ENCODE measurements around the gene GNAZ.
A peak's percentile ranks its signal among the peaks of the same experiment; 100 is the strongest.
"Not testable (repeated sequence)": the region's sequence is repeated elsewhere in the genome, so short reads cannot be mapped to it uniquely, and the experiment has no call there.

GNAZ gene

GRCh38 chr22:23070418-23071229 lies at the start of gene GNAZ:
GNAZ (plus strand) TSS chr22:23070519; CDS start chr22:23095696, 25,177 bp downstream.
- no peak for FAIRE-seq
- DNase-seq (ENCODE audit: extremely low spot score, insufficient read length, low read depth), result no peak

- DNase-seq (ENCODE audit: extremely low spot score, insufficient read length, low read depth) (no peak), FAIRE-seq (peak; percentile 50)
Measured at GRCh38 chr22:23020659-23021293, 49.5 kb upstream of the GNAZ start.

DNA sequence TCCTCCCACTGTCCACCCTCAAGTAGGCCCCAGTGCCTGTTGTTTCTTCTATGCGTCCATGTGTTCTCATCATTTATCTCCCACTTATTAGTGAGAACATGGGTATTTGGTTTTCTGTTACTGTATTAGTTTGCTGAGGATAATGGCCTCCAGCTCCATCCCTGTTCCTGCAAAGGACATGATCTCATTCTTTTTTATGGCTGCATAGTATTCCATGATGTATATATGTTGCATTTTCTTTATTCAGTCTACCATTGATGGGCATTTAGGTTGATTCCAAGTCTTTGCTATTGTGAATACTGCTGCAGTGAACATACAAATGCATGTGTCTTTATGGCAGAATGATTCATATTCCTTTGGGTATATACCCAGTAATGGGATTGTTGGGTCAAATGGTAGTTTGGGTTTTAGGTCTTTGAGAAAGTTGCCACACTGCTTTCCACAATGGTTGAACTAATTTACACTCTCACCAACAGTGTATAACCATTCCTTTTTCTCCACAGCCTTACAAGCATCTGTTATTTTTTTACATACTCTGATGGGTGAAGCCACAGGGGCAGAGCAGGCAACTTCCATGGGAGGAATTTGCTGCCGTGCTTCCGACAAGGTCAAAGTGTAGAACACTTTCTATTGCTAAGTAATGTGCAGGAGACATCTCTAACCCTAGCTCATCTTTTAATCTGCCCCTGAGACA lies 48.5 kb upstream of the GNAZ start:
- not testable (repeated sequence) for FAIRE-seq; DNase-seq (ENCODE audit: extremely low spot score, insufficient read length, low read depth)

DNA sequence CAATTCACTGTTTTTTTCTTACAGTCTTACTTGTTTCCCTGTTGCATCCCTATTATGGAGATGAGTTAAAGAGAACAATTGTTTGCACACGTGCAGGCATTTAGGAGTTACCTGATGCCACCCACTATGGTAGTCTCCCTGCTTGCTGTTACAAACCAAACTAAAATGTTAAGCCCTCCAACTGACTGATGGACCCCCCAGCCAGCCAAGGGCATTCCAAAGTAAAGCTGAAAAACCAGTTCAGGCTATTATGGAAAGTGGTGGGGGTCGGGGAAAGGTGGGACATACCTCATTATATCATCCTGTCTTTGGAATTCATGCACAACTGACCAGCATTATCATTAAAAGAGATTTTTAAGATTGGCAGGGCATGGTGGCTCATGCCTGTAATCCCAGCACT lies 47.0 kb upstream of the GNAZ start:
- FAIRE-seq, result no peak
- DNase-seq (ENCODE audit: extremely low spot score, insufficient read length, low read depth), result no peak

GRCh38 chr22:23026777-23027176 lies 43.5 kb upstream of the GNAZ start:
- DNase-seq (ENCODE audit: extremely low spot score, insufficient read length, low read depth) (no peak), FAIRE-seq (no peak)

DNA sequence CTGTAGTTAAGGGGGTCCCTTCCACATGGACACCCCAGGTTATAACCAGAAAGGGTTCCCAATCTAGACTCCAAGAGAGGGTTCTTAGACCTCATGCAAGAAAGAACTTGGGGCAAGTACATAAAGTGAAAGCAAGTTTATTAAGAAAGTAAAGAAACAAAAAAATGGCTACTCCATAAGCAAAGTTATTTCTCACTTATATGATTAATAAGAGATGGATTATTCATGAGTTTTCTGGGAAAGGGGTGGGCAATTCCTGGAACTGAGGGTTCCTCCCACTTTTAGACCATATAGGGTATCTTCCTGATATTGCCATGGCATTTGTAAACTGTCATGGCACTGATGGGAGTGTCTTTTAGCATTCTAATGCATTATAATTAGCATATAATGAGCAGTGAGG lies 42.5 kb upstream of the GNAZ start:
- not testable (repeated sequence) for DNase-seq (ENCODE audit: extremely low spot score, insufficient read length, low read depth)

DNA sequence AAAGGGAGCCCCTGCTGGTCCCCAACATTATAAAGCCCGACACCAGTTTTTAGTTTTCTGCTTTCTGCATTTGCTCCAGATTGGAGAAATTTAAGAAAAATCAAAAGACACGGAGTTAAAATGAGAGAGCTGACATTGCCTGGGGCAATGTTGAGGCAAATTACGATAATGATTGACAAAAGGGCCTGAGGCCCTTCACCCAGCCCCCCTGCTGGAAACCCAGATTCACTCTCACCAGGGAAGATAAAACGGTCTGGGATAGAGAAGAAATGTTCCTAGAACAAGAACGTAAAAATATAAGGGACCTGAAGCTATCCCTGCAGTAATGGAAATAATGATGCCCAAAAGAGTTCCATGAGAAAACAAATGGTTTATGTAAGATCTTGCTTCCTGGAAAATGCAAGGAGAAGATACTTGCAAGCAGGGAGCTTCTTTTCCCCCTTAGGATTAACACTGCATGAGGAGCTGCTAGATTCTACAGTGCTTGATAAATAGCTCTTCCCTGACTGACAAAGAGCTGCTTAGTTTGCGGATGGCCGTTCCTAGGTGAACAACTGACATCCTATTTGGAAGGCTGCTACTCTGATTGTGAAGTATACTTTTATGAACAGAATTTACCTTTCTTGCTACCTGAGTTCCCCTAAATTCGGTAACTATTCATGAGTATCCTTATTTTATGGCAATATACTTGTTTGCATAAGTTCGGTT lies 40.6 kb upstream of the GNAZ start:
- no peak for DNase-seq (ENCODE audit: extremely low spot score, insufficient read length, low read depth)
- no peak for FAIRE-seq

More for the DNA sequence above, 42.5 kb upstream of the GNAZ start:
- FAIRE-seq, result not testable (repeated sequence)

DNA sequence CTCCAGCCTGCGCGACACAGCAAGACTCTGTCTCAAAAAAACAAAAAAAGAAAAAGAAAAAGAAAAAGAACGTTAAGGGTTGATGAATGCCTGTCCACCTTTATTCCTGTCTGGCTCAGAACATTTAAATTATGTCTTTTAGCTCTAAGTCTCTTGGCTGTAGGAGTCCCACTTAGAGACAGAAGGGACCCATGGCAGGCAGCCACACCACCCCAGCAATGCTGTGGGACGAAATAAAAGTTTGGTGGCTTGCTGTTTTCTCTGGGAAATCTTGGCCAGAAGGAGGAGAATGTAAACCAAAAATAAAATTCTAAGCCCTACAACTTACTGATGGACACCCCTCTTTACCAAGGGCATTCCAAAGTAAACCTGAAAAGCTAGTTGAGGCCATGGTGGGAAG lies 38.9 kb upstream of the GNAZ start:
- DNase-seq (ENCODE audit: extremely low spot score, insufficient read length, low read depth), result no peak
- no peak for FAIRE-seq

GRCh38 chr22:23031786-23032185 lies 38.5 kb upstream of the GNAZ start:
- FAIRE-seq (no peak), DNase-seq (ENCODE audit: extremely low spot score, insufficient read length, low read depth) (no peak)

DNA sequence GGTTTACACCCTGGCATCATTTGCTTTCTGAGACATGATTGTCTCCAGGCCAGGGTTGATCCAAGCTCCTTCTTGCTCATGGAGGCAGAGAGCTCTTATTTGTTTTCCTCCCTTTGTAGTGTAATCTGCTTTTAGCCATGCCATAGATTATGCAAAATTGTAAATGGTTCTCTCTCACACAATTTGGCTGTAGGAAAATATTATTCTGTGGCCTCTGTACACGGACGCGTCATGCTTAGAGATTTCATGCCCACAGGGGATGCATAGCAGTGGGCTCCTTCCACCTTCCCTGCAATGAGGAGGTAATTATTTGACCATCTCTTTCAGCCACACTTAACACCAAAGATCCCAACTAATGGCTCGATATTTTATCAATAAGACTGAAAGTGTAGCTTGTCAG lies 37.7 kb upstream of the GNAZ start:
- DNase-seq (ENCODE audit: extremely low spot score, insufficient read length, low read depth) (no peak), FAIRE-seq (no peak)

- FAIRE-seq (no peak), DNase-seq (ENCODE audit: extremely low spot score, insufficient read length, low read depth) (no peak)
Measured at GRCh38 chr22:23033116-23033905, 37.0 kb upstream of the GNAZ start.

DNA sequence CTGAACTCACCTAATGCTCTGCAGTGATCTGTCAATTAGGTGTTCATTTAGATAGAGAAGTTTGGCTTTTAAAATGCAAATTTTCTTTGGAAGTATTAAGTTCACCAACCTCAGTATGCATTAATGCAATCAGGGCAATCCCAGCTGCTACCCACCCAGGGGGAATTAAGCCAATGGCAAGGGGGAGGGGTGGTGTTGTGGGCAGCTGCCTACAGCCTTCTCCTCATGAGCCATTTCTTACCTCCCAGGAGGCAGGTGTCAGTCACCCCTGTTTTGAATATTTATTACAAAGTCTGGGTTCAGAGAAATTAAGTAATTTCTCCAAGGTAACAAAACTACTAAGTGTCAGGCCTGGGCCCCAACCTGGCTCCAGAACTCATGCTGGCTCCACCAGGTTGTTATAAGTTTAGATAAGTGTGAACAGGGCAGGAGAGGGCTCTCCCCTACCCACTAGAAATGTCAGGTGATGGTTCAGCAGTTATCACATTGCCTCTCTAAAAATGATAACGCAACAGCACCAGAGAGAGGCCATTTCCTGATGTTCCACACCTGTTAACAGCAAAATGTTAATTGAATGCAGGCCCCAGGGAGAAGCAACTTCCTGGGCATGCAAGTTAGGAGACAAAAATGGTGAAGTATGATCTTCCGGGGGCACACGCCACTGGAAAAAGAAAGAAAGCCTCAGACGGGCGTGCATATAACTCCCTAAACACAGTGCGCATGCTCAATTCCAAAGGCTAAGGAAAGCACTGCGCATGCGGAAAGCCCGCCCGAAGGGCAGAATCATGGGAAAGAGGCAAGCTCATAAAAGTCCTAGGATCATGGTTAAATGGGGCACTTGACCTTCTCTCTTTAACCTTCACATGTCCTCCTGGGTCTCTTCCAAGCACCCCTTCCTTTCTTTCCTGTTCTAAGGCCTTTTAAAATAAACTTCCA lies 35.4 kb upstream of the GNAZ start:
- DNase-seq (ENCODE audit: extremely low spot score, insufficient read length, low read depth) (no peak), FAIRE-seq (peak; percentile 56)

GRCh38 chr22:23035557-23036277 lies 34.6 kb upstream of the GNAZ start:
- FAIRE-seq (peak; percentile 52), DNase-seq (ENCODE audit: extremely low spot score, insufficient read length, low read depth) (no peak)

DNA sequence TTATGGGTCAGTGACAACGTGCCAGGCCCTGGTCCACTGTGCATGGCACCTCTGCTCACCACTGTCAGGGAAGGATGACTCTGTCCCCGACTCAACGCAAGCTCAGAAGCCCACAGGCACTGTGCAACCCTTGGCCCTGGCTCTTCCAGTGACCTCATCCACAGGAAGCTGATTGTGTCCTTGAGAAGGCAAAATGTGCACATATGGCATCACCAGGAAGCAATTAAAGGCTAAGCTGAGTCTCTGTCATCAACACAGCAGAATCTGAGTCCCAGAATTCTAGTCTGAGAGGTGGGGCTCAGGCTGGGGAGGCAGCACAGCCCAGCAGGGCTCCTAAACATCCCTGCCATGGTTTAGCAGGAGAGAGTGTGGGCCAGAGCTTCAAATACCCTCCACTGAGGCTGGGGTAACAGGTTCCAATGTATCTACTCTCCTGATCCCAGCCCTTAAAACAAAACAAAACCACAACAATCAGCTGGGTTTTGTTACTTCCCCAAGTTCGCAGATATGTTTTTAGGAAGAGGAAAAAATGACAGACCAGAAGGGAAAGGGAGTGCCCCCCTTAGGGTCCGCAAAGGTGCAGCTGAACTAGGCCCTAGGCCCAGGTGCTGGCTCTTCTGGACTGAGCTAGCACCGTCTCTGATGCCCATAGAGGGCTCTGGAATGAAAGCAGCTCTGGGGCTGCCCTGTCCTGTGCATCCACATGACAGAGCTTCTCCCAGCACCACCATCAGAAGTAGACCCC lies 33.5 kb upstream of the GNAZ start:
- DNase-seq (ENCODE audit: extremely low spot score, insufficient read length, low read depth) (no peak), FAIRE-seq (no peak)

GRCh38 chr22:23037429-23038333 lies 32.6 kb upstream of the GNAZ start:
- FAIRE-seq (no peak), DNase-seq (ENCODE audit: extremely low spot score, insufficient read length, low read depth) (no peak)

DNA sequence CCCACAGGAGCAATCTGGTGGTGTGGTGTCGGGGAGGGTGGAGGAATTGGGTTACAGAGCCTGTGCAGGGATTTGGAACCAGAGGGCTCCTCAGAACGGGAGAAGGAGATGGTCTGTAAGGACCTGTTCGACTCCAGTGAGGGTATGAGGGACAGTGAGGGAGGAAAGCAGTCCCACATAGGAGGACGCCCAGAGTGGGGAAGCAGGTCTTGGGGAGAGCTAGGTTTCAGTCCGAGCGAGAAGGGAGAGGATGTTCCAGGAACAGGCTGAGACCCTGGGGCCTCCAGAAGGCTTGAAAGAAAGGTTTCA lies 32.0 kb upstream of the GNAZ start:
- FAIRE-seq (no peak), DNase-seq (ENCODE audit: extremely low spot score, insufficient read length, low read depth) (no peak)

All from GM18507 (cell line).